ENCODE data around the gene PLPP4. TPM values are rescaled to one million over a fixed set of nuclear protein-coding genes. Genes with fewer than 3 reads are reported as not detected.

The PLPP4 gene
- total RNA-seq, 4 donors from 2014 or later = 0.41 to 0.79 TPM; not detected in 2

- H3K27ac ChIP-seq = no peak overlapping the region
- H3K9me3 ChIP-seq = no peaks in the 10 kb centered on the region
- 30 to 50% methylated on average over 1 of the region's 1 CpG for WGBS, 2 donors (ENCODE audit: low coverage in 1 of 2)
- no peaks in the 10 kb centered on the region for H3K36me3 ChIP-seq
- TF ChIP-seq POLR2A (IDR thresholded peaks at IDR 0.05) = no peak
- intact Hi-C loops (cut with DNase I; ENCODE audit: low total_unique reads) (no loop called here), in situ Hi-C loops (cut with MboI; ENCODE audit: low pct_ligation_motif_present in 1 of 4, low pct_unique_long_range_greater_than_20kb in 1 of 4, low sequenced_read_pairs in 3 of 4) (no loop called here)
- no peaks in the 10 kb centered on the region for H3K4me1 ChIP-seq
- no peaks in the 10 kb centered on the region for H3K27me3 ChIP-seq
- H3K4me3 ChIP-seq = no peak overlapping the region
- DNase-seq = no peak
Observed at GRCh38 chr10:120632047-120632446, 175.0 kb downstream of the PLPP4 start.

DNA sequence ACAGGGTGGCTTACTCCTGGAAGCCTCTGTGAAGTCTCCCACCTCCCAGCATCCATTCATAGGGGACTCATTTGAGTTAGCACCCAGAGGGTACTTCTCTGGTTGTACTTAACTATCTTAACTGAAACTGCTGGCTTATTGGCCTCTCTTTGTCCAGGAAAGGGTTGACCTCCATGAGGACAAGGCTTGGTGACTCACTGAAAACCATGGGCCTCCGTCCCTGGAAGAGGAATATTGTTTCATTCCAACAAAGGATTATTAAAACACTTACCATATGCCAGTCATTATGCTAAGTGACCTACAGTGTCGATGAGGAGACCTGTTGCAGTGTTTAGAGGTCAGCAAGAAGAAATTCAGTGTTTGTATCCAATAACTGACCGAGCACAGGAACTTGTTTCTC, 175.9 kb downstream of the PLPP4 start:
- H3K27me3 ChIP-seq = no peaks in the 10 kb centered on the region
- no peak for DNase-seq
- intact Hi-C loops (cut with DNase I; ENCODE audit: low total_unique reads) = no loop called here
- TF ChIP-seq POLR2AphosphoS5 (IDR thresholded peaks at IDR 0.05) = no peak
- TF ChIP-seq EP300 (IDR thresholded peaks at IDR 0.05; ENCODE audit: low read depth) = no peak
- no peak for TF ChIP-seq POLR2A (IDR thresholded peaks at IDR 0.05)
- TF ChIP-seq, protein P1, sequence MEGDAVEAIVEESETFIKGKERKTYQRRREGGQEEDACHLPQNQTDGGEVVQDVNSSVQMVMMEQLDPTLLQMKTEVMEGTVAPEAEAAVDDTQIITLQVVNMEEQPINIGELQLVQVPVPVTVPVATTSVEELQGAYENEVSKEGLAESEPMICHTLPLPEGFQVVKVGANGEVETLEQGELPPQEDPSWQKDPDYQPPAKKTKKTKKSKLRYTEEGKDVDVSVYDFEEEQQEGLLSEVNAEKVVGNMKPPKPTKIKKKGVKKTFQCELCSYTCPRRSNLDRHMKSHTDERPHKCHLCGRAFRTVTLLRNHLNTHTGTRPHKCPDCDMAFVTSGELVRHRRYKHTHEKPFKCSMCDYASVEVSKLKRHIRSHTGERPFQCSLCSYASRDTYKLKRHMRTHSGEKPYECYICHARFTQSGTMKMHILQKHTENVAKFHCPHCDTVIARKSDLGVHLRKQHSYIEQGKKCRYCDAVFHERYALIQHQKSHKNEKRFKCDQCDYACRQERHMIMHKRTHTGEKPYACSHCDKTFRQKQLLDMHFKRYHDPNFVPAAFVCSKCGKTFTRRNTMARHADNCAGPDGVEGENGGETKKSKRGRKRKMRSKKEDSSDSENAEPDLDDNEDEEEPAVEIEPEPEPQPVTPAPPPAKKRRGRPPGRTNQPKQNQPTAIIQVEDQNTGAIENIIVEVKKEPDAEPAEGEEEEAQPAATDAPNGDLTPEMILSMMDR (IDR thresholded peaks at IDR 0.05) = no peak
- H3K4me1 ChIP-seq = no peaks in the 10 kb centered on the region
- WGBS, 2 donors (ENCODE audit: low coverage in 1 of 2) = 50 to 51% methylated on average over 3 of the region's 3 CpGs
- H3K4me3 ChIP-seq = no peak overlapping the region
- H3K36me3 ChIP-seq = no peaks in the 10 kb centered on the region
- H3K9me3 ChIP-seq = no peaks in the 10 kb centered on the region
- in situ Hi-C loops (cut with MboI; ENCODE audit: low pct_ligation_motif_present in 1 of 4, low pct_unique_long_range_greater_than_20kb in 1 of 4, low sequenced_read_pairs in 3 of 4) = no loop called here
- no peak overlapping the region for H3K27ac ChIP-seq

GRCh38 chr10:120634659-120635058, 177.6 kb downstream of the PLPP4 start:
- WGBS, 2 donors (ENCODE audit: low coverage in 1 of 2) = 80 to 84% methylated on average over 1 to 12 of the region's 12 CpGs
- H3K27me3 ChIP-seq = no peaks in the 10 kb centered on the region

More at GRCh38 chr10:120634659-120635058, 177.6 kb downstream of the PLPP4 start:
- intact Hi-C loops (cut with DNase I; ENCODE audit: low total_unique reads) = no loop called here
- TF ChIP-seq POLR2AphosphoS5 (IDR thresholded peaks at IDR 0.05) (no peak), EP300 (IDR thresholded peaks at IDR 0.05; ENCODE audit: low read depth) (no peak), POLR2A (IDR thresholded peaks at IDR 0.05) (no peak)
- TF ChIP-seq, protein P1 (IDR thresholded peaks at IDR 0.05) = no peak
- in situ Hi-C loops (cut with MboI; ENCODE audit: low pct_ligation_motif_present in 1 of 4, low pct_unique_long_range_greater_than_20kb in 1 of 4, low sequenced_read_pairs in 3 of 4) = no loop called here
- no peak for DNase-seq
- Histone ChIP-seq H3K36me3 (no peaks in the 10 kb centered on the region), H3K4me1 (no peaks in the 10 kb centered on the region), H3K9me3 (no peaks in the 10 kb centered on the region), H3K4me3 (no peak overlapping the region), H3K27ac (no peak overlapping the region)

All from transverse colon (tissue), 4 donors.